HCT116 (cell line): ENCODE measurements around the gene SLC16A5. TPM values are rescaled to one million over a fixed set of nuclear protein-coding genes. Genes with fewer than 3 reads are reported as not detected.

ENCODE experiments used
- ATAC-seq: fragments of 200-7000 bp; cut with Tn5 transposase; 2 replicates; pipeline ENCODE4 v1.9.1; 2020; ENCODE audit warnings: mild to moderate bottlenecking, moderate library complexity
- BruUV-seq: library from RNA; stranded (reverse); fragments of 400-500 nt; replicated peaks from 2 replicates; lab custom pipeline; 2021; lab: Mats Ljungman, UMichigan
- CTCF ChIA-PET: fragments of 300-600 bp; sonication (Branson Sonifier 250); formaldehyde crosslinking; loops from one replicate; lab custom pipeline; 2021; ENCODE audit warnings: antibody characterized with exemption; lab: Charles Lee
- POLR2A ChIA-PET: fragments of 300-600, 350-600 bp; sonication (Branson Sonifier 250); formaldehyde crosslinking; loops from one replicate; lab custom pipeline; 2021; ENCODE audit warnings: antibody characterized with exemption; lab: Charles Lee
- RAD21 ChIA-PET, 2 experiments: fragments of 300-600 bp; sonication (Branson Sonifier 250); formaldehyde crosslinking; loops; one replicate each; lab custom pipeline; 2023; ENCODE audit warnings: low total read pairs in 2 of 2; ENCODE audit not compliant: uncharacterized antibody in 2 of 2, unreplicated experiment in 2 of 2, low non-redundant PET in 1 of 2; lab: Charles Lee
- DNase-seq: peaks from one replicate; pipeline ENCODE4 v3.0.0-alpha.2; 2010; ENCODE audit warnings: low read depth, low spot score
- H2AFZ ChIP-seq: fragments of 200-600 bp; shearing (Covaris generic), sonication (generic); 2 replicates; pipeline ENCODE4 v1.6.1; 2017; ENCODE audit warnings: low read depth, mixed run types, mixed read lengths, antibody characterized with exemption, low read length; ENCODE audit not compliant: poor library complexity, severe bottlenecking
- H3K27ac ChIP-seq: 2 replicates; pipeline ENCODE4 v1.5.1; 2012; ENCODE audit warnings: low read depth, low read length
- H3K27me3 ChIP-seq: fragments of 200-600 bp; sonication (generic); 2 replicates; pipeline ENCODE4 v1.6.1; 2016; ENCODE audit warnings: mixed run types, low read length, mixed read lengths; ENCODE audit not compliant: insufficient read depth
- H3K36me3 ChIP-seq, 2 experiments: fragments of 200-500 bp in 1 of 2; fragments of 200-600 bp in 1 of 2; sonication (Bioruptor generic) in 1 of 2; sonication (generic) in 1 of 2; 2 replicates each; pipeline versions ENCODE4 v1.5.1 to v1.6.1; 2014 to 2016; ENCODE audit warnings: low read length in 2 of 2, inconsistent platforms in 1 of 2, mixed read lengths in 1 of 2, mixed run types in 1 of 2; ENCODE audit not compliant: insufficient read depth in 2 of 2, control insufficient read depth in 1 of 2
- H3K4me1 ChIP-seq, 2 experiments: fragments of 200-600 bp in 1 of 2; sonication (generic) in 1 of 2; 2 replicates each; pipeline versions ENCODE4 v1.5.1 to v1.6.1; 2012 to 2017; ENCODE audit warnings: low read length in 2 of 2, inconsistent platforms in 1 of 2, mild to moderate bottlenecking in 1 of 2, mixed read lengths in 1 of 2, mixed run types in 1 of 2, moderate library complexity in 1 of 2; ENCODE audit not compliant: insufficient read depth in 2 of 2, control insufficient read depth in 1 of 2
- H3K4me2 ChIP-seq: fragments of 200-600 bp; sonication (generic); 2 replicates; pipeline ENCODE4 v1.6.1; 2017; ENCODE audit warnings: mixed run types, low read length, mixed read lengths
- H3K4me3 ChIP-seq, 2 experiments: fragments of 200-600 bp in 1 of 2; sonication (generic) in 1 of 2; replicated peaks in 1 of 2; 2 replicates each; pipeline ENCODE4 v1.5.1; 2011 to 2016; ENCODE audit warnings: low read length in 2 of 2, control low read depth in 1 of 2, low read depth in 1 of 2, mild to moderate bottlenecking in 1 of 2, mixed read lengths in 1 of 2, mixed run types in 1 of 2
- H3K79me2 ChIP-seq: fragments of 200-600 bp; sonication (generic); 2 replicates; pipeline ENCODE4 v1.6.1; 2017; ENCODE audit warnings: mild to moderate bottlenecking, mixed run types, low read length, moderate library complexity, mixed read lengths; ENCODE audit not compliant: insufficient read depth
- H3K9ac ChIP-seq: fragments of 200-600 bp; sonication (generic); 2 replicates; pipeline ENCODE4 v1.6.1; 2016; ENCODE audit warnings: low read length, mixed read lengths
- H3K9me2 ChIP-seq: fragments of 200-600 bp; sonication (generic), shearing (Covaris generic); 2 replicates; pipeline ENCODE4 v1.6.1; 2017; ENCODE audit warnings: mixed run types, mild to moderate bottlenecking, moderate library complexity; ENCODE audit not compliant: insufficient read depth
- H3K9me3 ChIP-seq, 2 experiments: fragments of 200-500 bp in 1 of 2; fragments of 200-600 bp in 1 of 2; sonication (Bioruptor generic) in 1 of 2; sonication (generic) in 1 of 2; 2 replicates each; pipeline ENCODE4 v1.6.1; 2014 to 2017; ENCODE audit warnings: low read length in 2 of 2, mixed read lengths in 2 of 2, inconsistent platforms in 1 of 2, low read depth in 1 of 2, mild to moderate bottlenecking in 1 of 2, mixed run types in 1 of 2, moderate library complexity in 1 of 2; ENCODE audit not compliant: control insufficient read depth in 1 of 2, insufficient read depth in 1 of 2
- H4K20me1 ChIP-seq: fragments of 200-600 bp; sonication (generic), shearing (Covaris generic); 2 replicates; pipeline ENCODE4 v1.6.1; 2017; ENCODE audit warnings: mixed run types, mild to moderate bottlenecking, moderate library complexity; ENCODE audit not compliant: insufficient read depth
- CBX3 ChIP-seq: IDR thresholded peaks from 2 replicates; pipeline ENCODE4 v1.6.1; 2012; ENCODE audit warnings: low read depth
- CTCF ChIP-seq, 3 experiments: fragments of 200-600 bp in 1 of 3; sonication (generic) in 1 of 3; IDR thresholded peaks in 2 of 3; conservative IDR thresholded peaks in 1 of 3; 2 replicates each; pipeline ENCODE4 v1.5.1; 2012 to 2017; ENCODE audit warnings: low read depth in 2 of 3, low read length in 2 of 3, antibody characterized with exemption in 1 of 3, borderline replicate concordance in 1 of 3, control low read depth in 1 of 3, mild to moderate bottlenecking in 1 of 3, mixed read lengths in 1 of 3, mixed run types in 1 of 3, moderate library complexity in 1 of 3; ENCODE audit not compliant: insufficient read depth in 1 of 3
- EGR1 ChIP-seq: IDR thresholded peaks from 2 replicates; pipeline ENCODE4 v1.6.1; 2012; ENCODE audit warnings: low read depth
- ELF1 ChIP-seq: IDR thresholded peaks from 2 replicates; pipeline ENCODE4 v1.6.1; 2012; ENCODE audit warnings: low read depth, borderline replicate concordance
- FOSL1 ChIP-seq: IDR thresholded peaks from 2 replicates; pipeline ENCODE4 v1.6.1; 2012; ENCODE audit warnings: low read depth
- JUND ChIP-seq: IDR thresholded peaks from 2 replicates; pipeline ENCODE4 v1.6.1; 2012
- POLR2AphosphoS5 ChIP-seq: IDR thresholded peaks from 2 replicates; pipeline ENCODE4 v1.6.1; 2011; ENCODE audit warnings: mild to moderate bottlenecking, low read depth, low read length, moderate library complexity
- SIN3A ChIP-seq: IDR thresholded peaks from 2 replicates; pipeline ENCODE4 v1.6.1; 2012; ENCODE audit warnings: low read depth
- SP1 ChIP-seq: IDR thresholded peaks from 2 replicates; pipeline ENCODE4 v1.6.1; 2012; ENCODE audit warnings: low read depth
- TCF7L2 ChIP-seq: IDR thresholded peaks from 2 replicates; pipeline ENCODE4 v1.7.0; 2011; ENCODE audit warnings: borderline replicate concordance, inconsistent platforms; ENCODE audit not compliant: insufficient read depth, insufficient read length; ENCODE audit errors: extremely low read depth
- YY1 ChIP-seq: IDR thresholded peaks from 2 replicates; pipeline ENCODE4 v1.6.1; 2011; ENCODE audit warnings: low read length, low read depth, moderate library complexity, mild to moderate bottlenecking; ENCODE audit not compliant: insufficient replicate concordance; ENCODE audit errors: extremely low read depth
- intact Hi-C: fragments of 100-400 bp; cut with micrococcal nuclease; formaldehyde crosslinking; loops from 2 replicates; pipeline ENCODE4 v1.10.0; 2022
- total RNA-seq: library from RNA; stranded (reverse); gene quantifications from one replicate; pipeline ENCODE4 v1.2.1, GENCODE V29; 2021; ENCODE audit not compliant: unreplicated experiment
- TF ChIP-seq, protein P1 (sequence below): IDR thresholded peaks from 2 replicates; pipeline ENCODE4 v1.6.1; 2012
- TF ChIP-seq, protein P2 (sequence below): IDR thresholded peaks from 2 replicates; pipeline ENCODE4 v1.6.1; 2012
- TF ChIP-seq, protein P3 (sequence below): IDR thresholded peaks from 2 replicates; pipeline ENCODE4 v1.6.1; 2012; ENCODE audit warnings: low read depth
- TF ChIP-seq, protein P4 (sequence below): IDR thresholded peaks from 2 replicates; pipeline ENCODE4 v1.6.1; 2011; ENCODE audit warnings: mild to moderate bottlenecking, low read length, moderate library complexity; ENCODE audit not compliant: insufficient replicate concordance; ENCODE audit errors: extremely low read depth

SLC16A5 gene
- total RNA-seq, 1 experiment from 2014 or later, result 79.3 TPM

DNA sequence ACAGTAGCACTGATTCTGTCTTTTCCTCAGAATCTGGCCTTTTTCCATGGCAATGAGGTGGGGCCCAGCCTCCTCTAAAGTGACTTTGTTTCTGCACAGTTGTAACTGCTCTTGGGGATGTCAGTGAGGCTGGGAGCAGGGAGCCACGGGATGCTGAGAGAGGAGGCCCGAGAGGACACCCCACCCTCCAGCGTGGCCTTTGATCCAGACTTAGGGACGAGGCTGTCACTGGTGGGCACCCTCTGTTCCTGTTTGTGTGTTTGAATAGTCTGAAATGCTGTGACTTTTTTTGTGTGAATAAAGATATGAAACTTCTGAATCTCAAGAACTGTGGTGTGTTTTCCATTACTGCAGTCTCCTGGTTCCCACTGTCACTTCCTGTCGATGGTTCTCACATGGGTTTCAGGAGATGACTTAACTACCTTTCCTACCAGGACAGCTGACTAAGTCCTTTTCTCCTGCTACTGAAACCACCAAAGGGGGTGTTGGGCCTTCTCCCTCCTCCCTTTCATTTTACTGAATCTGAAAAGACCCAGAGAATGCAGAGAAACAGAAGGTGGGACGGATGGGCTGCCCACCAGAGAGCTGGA is 22.1 kb upstream of the SLC16A5 start:
- ATAC-seq, result no peak
- no peaks in the 10 kb centered on the region for H3K27me3 ChIP-seq
- POLR2A ChIA-PET, result no interaction called here
- H3K27ac ChIP-seq, result no peak overlapping the region
- H3K4me1 ChIP-seq, result peaks cover 7 to 10% of the 10 kb centered on the region in 2 experiments; a peak in 3 of 4 replicates
- no peak overlapping the region for H3K9ac ChIP-seq
- H3K4me2 ChIP-seq, result no peak overlapping the region
- intact Hi-C loops, result no loop called here
- H3K9me3 ChIP-seq, result no peaks in the 10 kb centered on the region
- no peak for DNase-seq
- no peak overlapping the region for H3K4me3 ChIP-seq
- CTCF ChIA-PET, result no interaction called here
- BruUV-seq, result no TSS peak
- no peaks in the 10 kb centered on the region for H3K79me2 ChIP-seq
- no peak for TF ChIP-seq JUND
- no peak for TF ChIP-seq SIN3A
- TF ChIP-seq, protein P1, sequence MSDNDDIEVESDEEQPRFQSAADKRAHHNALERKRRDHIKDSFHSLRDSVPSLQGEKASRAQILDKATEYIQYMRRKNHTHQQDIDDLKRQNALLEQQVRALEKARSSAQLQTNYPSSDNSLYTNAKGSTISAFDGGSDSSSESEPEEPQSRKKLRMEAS, result no peak
- TF ChIP-seq EGR1, result no peak
- TF ChIP-seq, protein P2, sequence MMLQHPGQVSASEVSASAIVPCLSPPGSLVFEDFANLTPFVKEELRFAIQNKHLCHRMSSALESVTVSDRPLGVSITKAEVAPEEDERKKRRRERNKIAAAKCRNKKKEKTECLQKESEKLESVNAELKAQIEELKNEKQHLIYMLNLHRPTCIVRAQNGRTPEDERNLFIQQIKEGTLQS, result no peak
- TF ChIP-seq CTCF (IDR thresholded peaks at IDR 0.05 in 2 of 3, conservative IDR thresholded peaks at IDR 0.05 in 1 of 3; ENCODE audit: borderline replicate concordance in 1 of 3, insufficient read depth in 1 of 3, low read depth in 2 of 3, low read length in 2 of 3), result no peak
- TF ChIP-seq CBX3, result no peak
- TF ChIP-seq FOSL1, result no peak
- TF ChIP-seq, protein P3, sequence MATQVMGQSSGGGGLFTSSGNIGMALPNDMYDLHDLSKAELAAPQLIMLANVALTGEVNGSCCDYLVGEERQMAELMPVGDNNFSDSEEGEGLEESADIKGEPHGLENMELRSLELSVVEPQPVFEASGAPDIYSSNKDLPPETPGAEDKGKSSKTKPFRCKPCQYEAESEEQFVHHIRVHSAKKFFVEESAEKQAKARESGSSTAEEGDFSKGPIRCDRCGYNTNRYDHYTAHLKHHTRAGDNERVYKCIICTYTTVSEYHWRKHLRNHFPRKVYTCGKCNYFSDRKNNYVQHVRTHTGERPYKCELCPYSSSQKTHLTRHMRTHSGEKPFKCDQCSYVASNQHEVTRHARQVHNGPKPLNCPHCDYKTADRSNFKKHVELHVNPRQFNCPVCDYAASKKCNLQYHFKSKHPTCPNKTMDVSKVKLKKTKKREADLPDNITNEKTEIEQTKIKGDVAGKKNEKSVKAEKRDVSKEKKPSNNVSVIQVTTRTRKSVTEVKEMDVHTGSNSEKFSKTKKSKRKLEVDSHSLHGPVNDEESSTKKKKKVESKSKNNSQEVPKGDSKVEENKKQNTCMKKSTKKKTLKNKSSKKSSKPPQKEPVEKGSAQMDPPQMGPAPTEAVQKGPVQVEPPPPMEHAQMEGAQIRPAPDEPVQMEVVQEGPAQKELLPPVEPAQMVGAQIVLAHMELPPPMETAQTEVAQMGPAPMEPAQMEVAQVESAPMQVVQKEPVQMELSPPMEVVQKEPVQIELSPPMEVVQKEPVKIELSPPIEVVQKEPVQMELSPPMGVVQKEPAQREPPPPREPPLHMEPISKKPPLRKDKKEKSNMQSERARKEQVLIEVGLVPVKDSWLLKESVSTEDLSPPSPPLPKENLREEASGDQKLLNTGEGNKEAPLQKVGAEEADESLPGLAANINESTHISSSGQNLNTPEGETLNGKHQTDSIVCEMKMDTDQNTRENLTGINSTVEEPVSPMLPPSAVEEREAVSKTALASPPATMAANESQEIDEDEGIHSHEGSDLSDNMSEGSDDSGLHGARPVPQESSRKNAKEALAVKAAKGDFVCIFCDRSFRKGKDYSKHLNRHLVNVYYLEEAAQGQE, result no peak
- TF ChIP-seq, protein P4, sequence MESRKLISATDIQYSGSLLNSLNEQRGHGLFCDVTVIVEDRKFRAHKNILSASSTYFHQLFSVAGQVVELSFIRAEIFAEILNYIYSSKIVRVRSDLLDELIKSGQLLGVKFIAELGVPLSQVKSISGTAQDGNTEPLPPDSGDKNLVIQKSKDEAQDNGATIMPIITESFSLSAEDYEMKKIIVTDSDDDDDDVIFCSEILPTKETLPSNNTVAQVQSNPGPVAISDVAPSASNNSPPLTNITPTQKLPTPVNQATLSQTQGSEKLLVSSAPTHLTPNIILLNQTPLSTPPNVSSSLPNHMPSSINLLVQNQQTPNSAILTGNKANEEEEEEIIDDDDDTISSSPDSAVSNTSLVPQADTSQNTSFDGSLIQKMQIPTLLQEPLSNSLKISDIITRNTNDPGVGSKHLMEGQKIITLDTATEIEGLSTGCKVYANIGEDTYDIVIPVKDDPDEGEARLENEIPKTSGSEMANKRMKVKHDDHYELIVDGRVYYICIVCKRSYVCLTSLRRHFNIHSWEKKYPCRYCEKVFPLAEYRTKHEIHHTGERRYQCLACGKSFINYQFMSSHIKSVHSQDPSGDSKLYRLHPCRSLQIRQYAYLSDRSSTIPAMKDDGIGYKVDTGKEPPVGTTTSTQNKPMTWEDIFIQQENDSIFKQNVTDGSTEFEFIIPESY, result no peak
- TF ChIP-seq ELF1, result no peak
- no peak for TF ChIP-seq TCF7L2
- TF ChIP-seq SP1, result no peak
- TF ChIP-seq YY1, result no peak
- TF ChIP-seq POLR2AphosphoS5, result no peak
- H4K20me1 ChIP-seq, result no peaks in the 10 kb centered on the region
- H3K9me2 ChIP-seq, result no peaks in the 10 kb centered on the region
- no peak overlapping the region for H2AFZ ChIP-seq
- RAD21 ChIA-PET, result no interaction called here
- peaks cover 18 to 33% of the 10 kb centered on the region in 2 experiments; a peak in 3 of 4 replicates for H3K36me3 ChIP-seq
